Measurements from ENCODE around the gene CALN1.

- no peak for TF ChIP-seq CTCF (IDR thresholded peaks at IDR 0.05; ENCODE audit: low read depth, low read length)
- no peak for TF ChIP-seq EZH2phosphoT487 (IDR thresholded peaks at IDR 0.05; ENCODE audit: low read depth)
Observed at GRCh38 chr7:72286519-72286918, 125.6 kb downstream of the CALN1 start.
